ENCODE measurements around the gene SCAMP1.
A peak's percentile ranks its signal among the peaks of the same experiment; 100 is the strongest.

Gene SCAMP1

GRCh38 chr5:78475370-78475769 lies 115.0 kb downstream of the SCAMP1 start:
- DNase-seq, result no peak
- TF ChIP-seq GATA1 (IDR thresholded peaks at IDR 0.05; ENCODE audit: low read depth, low read length) (no peak), POLR2A (IDR thresholded peaks at IDR 0.05; ENCODE audit: low read length) (no peak)

DNA sequence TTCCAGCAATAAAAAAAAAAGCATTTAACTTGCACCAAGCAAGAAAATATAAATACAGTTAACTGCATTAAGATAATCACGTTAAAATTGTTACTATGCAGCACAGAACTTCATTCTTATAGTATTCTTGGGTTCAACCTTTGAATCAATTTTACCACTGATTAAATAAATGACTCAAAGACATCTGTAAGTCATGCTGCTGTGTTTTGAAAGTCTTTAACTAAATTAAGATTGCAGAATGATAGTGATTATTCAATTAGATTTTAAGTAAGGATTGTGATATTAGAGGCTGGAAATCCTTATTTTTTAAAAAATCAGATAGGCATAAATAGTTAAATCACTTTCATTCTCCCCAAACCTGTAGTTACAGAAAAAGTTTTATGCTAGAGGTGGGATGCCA lies 116.4 kb downstream of the SCAMP1 start:
- TF ChIP-seq GATA1 (IDR thresholded peaks at IDR 0.05; ENCODE audit: low read depth, low read length) (no peak), POLR2A (IDR thresholded peaks at IDR 0.05; ENCODE audit: low read length) (no peak)
- no peak for DNase-seq

GRCh38 chr5:78482948-78483347 lies 122.5 kb downstream of the SCAMP1 start:
- TF ChIP-seq POLR2A (IDR thresholded peaks at IDR 0.05; ENCODE audit: low read length) (no peak), GATA1 (IDR thresholded peaks at IDR 0.05; ENCODE audit: low read depth, low read length) (no peak)
- no peak for DNase-seq

DNA sequence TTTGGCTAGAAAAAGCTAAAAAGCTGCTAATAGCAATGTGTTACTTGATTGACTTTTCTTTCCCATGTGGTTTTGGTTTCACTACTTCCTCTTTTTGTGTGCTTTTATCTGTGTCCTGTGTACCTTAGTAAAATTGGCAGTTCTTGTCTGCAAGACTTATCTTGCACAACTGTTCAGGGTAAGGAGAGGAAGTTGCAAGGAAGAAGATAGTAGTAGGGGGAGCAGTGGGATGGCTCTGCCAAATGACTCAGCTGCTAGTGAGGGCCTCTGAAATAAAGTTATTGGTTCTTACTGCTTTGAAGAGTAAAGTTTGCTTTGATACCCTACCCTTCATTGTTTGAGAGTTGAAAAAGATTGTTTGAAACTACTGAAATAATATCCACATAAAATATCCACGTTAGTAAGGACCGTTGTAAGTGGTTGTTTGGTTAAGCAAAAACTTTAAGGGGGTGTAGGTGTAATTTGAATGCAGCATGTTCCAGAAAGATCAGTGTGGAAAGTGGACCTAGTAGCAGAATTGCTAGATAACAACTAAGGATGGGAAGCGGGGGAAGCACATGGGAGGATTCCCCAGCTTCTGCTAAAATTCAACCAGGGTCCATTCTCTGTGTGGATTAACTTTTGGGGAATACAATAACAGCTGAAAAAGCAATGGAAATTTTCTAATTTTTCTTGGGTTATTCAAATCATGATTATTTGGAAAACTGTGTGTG lies 123.5 kb downstream of the SCAMP1 start:
- TF ChIP-seq POLR2A (IDR thresholded peaks at IDR 0.05; ENCODE audit: low read length) (peak; percentile 33), GATA1 (IDR thresholded peaks at IDR 0.05; ENCODE audit: low read depth, low read length) (no peak)
- DNase-seq, result peak; percentile 75 to 84

DNA sequence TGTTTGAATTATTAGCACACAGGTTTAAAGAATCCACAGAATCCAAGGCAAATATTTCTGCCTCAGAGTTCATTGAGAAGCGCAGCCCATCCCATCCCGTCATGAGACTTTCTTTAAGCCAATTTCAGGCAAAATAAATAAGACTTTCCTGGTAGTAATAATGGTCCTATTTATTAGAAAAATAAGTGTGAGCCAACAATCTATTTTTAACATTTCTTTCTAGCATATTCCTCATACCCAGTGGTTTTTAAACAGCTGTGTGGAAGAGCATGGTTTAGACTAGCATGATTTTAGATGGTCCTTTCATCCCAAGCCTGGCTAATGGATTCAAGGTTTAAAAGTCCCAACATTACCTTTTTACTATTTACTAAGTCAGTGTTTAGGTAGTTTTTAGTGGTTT lies 125.8 kb downstream of the SCAMP1 start:
- no peak for DNase-seq
- TF ChIP-seq POLR2A (IDR thresholded peaks at IDR 0.05; ENCODE audit: low read length), result no peak
- TF ChIP-seq GATA1 (IDR thresholded peaks at IDR 0.05; ENCODE audit: low read depth, low read length), result no peak

GRCh38 chr5:78487846-78488245 lies 127.4 kb downstream of the SCAMP1 start:
- DNase-seq, result no peak
- TF ChIP-seq POLR2A (IDR thresholded peaks at IDR 0.05; ENCODE audit: low read length) (no peak), GATA1 (IDR thresholded peaks at IDR 0.05; ENCODE audit: low read depth, low read length) (no peak)

GRCh38 chr5:78490709-78491485 lies 130.5 kb downstream of the SCAMP1 start:
- no peak for DNase-seq
- no peak for TF ChIP-seq POLR2A (IDR thresholded peaks at IDR 0.05; ENCODE audit: low read length)
- TF ChIP-seq GATA1 (IDR thresholded peaks at IDR 0.05; ENCODE audit: low read depth, low read length), result no peak

DNA sequence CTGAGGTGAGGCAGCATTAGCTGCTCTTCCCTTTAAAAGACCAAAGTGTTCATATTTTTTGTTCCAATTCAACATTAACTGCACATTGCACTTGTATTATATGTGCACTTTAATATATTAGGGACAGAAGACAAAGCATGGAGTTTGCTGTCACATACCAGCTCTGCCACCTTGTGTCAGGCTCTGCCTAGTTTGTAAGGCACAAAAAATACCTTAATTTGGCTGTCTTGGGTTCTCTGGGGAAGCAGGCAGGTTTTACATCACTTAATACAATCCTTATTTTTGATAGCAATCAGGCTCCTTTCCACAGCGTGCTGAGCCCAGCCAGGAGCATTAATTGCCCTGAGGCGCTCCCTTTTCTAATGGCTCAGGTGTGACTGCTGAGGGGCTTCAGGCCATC lies 131.8 kb downstream of the SCAMP1 start:
- TF ChIP-seq GATA1 (IDR thresholded peaks at IDR 0.05; ENCODE audit: low read depth, low read length) (no peak), POLR2A (IDR thresholded peaks at IDR 0.05; ENCODE audit: low read length) (no peak)
- no peak for DNase-seq

- no peak for TF ChIP-seq POLR2A (IDR thresholded peaks at IDR 0.05; ENCODE audit: low read length)
- no peak for TF ChIP-seq GATA1 (IDR thresholded peaks at IDR 0.05; ENCODE audit: low read depth, low read length)
- no peak for DNase-seq
Measured at GRCh38 chr5:78492650-78493049, 132.2 kb downstream of the SCAMP1 start.

GRCh38 chr5:78495800-78496199 lies 135.4 kb downstream of the SCAMP1 start:
- TF ChIP-seq GATA1 (IDR thresholded peaks at IDR 0.05; ENCODE audit: low read depth, low read length) (no peak), POLR2A (IDR thresholded peaks at IDR 0.05; ENCODE audit: low read length) (no peak)
- DNase-seq, result no peak

- DNase-seq, result no peak
- TF ChIP-seq GATA1 (IDR thresholded peaks at IDR 0.05; ENCODE audit: low read depth, low read length), result no peak
- no peak for TF ChIP-seq POLR2A (IDR thresholded peaks at IDR 0.05; ENCODE audit: low read length)
Measured at GRCh38 chr5:78496373-78496772, 136.0 kb downstream of the SCAMP1 start.

DNA sequence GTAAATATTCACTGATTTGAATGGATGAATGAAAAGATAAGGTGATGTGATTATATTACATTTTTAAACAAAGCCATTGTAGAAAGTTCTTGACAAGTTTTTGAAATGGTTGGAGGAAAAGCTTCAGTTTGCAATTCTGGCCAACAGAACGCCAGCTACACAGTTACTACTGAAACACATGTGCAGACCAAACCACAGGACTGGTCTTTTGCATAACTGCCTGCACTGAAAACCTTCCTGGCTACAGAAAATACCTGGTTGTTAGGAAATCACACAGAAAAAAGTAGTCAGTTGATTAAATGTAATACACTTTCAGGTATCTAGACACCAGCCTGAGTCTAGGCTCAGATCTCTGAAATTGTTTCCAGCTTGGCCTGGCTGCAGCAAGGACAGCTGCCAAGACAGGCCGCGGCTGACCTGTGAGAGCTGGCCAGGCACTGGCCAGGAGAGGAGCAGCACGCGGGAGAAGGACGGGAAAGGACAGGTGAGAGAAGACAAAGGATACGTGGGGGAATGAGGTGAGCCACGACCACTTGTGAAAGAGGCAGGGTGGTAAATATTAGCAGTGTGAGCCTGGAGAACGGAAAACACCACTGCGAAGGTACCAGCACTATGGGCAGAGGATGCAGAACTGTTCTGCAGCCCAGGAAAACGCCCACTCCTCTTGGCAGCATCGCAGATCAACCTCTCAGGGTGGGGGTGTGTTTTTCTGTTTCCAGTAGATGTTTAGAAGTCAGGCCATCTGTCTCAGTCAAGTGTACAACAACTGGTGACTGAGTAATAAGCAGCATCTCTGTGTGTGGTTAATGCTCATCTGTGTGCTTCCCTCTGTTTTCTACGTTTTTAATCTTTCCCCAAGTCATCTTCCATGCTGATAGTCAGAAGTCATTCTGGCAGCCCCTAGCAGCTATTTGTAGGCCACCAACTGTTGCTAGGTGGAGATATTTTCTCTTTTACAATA lies 137.4 kb downstream of the SCAMP1 start:
- peak in 1 of 2 experiments; percentile 28 for DNase-seq
- TF ChIP-seq POLR2A (IDR thresholded peaks at IDR 0.05; ENCODE audit: low read length) (no peak), GATA1 (IDR thresholded peaks at IDR 0.05; ENCODE audit: low read depth, low read length) (no peak)

- TF ChIP-seq GATA1 (IDR thresholded peaks at IDR 0.05; ENCODE audit: low read depth, low read length) (no peak), POLR2A (IDR thresholded peaks at IDR 0.05; ENCODE audit: low read length) (no peak)
- DNase-seq, result no peak
Measured at GRCh38 chr5:78499485-78499884, 139.1 kb downstream of the SCAMP1 start.

- TF ChIP-seq POLR2A (IDR thresholded peaks at IDR 0.05; ENCODE audit: low read length) (no peak), GATA1 (IDR thresholded peaks at IDR 0.05; ENCODE audit: low read depth, low read length) (no peak)
- no peak for DNase-seq
Measured at GRCh38 chr5:78500028-78500427, 139.6 kb downstream of the SCAMP1 start.
